HG03196 (cell line): ENCODE data around the gene SLC44A5.
"Not testable (repeated sequence)": the region's sequence is repeated elsewhere in the genome, so short reads cannot be mapped to it uniquely, and the experiment has no call there.

ENCODE experiments used
- ATAC-seq: cut with Tn5 transposase; IDR thresholded peaks from one replicate; pipeline ENCODE4 v1.9.1; 2021; ENCODE audit not compliant: unreplicated experiment

The SLC44A5 gene

DNA sequence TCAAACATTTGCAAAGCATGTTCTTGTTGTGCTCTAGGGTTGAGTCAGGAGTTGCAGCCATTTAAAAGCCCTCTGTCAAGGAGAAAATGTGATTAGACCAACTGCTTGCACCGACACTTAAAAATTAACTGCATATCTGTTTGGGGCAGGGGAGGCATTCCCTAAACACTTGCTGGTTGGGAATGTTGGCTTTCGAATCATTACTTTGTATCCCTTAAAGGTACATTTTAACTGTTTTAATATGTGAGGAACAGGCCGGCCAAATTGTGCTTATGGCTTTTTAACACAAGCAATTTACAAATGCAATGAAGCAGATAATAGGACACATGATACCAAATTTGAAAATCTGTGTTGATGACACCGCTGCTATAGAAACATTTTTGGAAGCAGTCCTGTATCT is 317.6 kb downstream of the SLC44A5 start:
- no peak for ATAC-seq

DNA sequence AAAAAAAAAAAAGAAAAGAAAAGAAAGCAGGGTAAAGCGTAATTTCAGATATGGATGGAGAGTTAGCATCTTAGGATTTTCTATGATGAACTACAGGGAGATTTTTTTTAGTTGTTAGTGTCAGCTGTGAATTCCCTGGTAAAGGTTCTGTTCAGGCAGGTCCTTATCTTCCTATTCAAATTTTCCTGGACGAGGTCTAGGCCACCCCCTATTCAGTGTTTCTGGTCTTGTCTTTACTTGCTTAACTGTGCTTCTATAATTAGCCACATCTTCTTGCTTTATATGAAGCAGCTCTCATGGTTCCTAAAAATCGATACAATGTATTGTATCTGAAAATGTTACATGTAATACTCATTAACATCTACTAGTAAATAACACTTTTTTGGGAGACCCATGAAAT is 318.9 kb downstream of the SLC44A5 start:
- no peak for ATAC-seq

DNA sequence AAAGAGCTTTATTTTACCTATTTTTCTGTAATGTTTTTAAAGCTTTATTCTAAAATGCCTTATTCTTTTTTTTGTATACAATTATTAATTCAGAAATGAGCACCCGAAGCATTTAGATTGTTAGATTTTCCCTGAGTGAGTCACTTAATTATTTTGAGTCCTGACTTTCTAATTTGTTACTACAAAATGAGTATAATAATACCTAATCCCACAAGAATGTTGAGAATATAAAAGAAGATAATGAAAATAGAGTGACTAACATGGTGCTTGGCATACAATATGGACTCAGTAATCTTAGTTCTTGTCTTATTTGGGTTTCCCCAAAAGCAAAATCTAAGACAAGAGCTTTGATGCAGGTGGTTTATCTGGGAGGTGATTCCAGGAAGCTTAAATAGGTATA is 334.5 kb downstream of the SLC44A5 start:
- ATAC-seq: no peak

DNA sequence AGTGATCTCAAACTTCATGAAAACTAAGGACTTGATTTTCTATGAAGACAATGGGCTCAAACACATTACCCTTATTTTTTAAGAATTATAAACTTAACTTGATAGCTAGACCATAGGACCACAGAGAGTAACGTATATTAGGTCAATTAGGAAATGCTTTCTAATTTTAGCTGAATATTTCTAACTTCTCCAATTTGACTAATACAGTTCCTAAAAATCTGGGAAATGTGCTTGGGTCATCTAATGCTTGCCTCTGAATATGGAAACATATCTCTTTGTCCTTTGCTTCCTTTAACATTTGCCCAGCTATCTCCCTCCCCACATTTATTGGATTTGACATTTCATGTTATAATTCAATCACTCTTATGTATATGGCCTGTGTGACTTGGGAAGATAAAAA is 335.3 kb downstream of the SLC44A5 start:
- no peak for ATAC-seq

GRCh38 chr1:75274920-75275506 is 335.9 kb downstream of the SLC44A5 start:
- ATAC-seq: no peak

DNA sequence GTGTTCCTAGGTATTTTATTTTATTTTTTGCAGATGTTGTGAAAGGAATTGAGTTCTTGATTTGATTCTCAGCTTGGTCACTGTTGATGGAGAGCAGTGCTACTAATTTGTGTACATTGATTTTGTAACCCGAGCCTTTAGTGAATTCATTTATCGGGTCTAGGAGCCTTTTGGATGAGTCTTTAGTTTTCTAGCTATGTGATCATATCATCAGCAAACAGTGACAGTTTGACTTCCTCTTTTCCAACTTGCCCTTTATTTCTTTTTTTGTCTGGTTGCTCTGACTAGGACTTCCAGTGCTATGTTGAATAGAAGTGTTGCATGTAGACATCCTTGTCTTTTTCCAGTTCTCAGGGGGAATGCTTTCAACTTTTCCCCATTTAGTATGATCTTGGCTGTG is 337.8 kb downstream of the SLC44A5 start:
- no peak for ATAC-seq

DNA sequence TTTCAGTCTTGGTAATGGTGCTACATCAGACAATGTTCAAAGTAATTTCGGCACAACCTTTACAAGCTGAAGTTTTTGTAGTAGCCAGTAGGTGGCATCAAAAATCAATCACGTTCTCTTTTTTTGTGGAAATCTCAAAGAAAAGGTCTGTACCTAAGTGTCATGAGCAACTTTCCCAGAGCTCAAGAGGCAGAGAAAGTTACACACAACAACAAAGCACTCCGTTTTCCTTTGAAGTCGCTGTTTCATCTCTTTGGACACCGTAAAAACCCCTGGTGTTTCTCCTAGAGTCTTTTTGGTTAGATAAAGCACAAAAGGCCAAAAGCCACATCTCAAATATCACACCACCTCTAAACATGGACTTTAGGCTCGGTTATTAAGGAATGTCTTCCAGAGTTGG is 345.1 kb downstream of the SLC44A5 start:
- peak; percentile 77 for ATAC-seq

DNA sequence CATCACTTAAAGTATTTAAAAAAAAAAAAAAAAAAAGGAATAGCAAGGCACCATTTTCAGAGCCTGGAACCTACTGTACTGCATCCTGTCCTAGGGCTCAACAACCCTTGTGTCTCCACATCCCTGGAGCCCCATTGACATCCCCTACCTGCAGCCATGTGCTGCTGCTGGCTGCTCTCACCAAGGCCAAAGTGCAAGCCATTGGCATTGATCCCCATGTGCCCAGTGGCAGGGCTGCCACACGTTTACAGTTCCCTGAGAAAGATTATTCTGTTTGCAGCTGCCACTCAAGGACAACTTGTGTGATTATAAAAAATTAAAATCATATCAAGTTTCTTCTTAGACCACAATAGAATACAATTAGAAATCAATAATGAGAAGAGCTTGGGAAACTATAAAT is 346.8 kb downstream of the SLC44A5 start:
- ATAC-seq: no peak

DNA sequence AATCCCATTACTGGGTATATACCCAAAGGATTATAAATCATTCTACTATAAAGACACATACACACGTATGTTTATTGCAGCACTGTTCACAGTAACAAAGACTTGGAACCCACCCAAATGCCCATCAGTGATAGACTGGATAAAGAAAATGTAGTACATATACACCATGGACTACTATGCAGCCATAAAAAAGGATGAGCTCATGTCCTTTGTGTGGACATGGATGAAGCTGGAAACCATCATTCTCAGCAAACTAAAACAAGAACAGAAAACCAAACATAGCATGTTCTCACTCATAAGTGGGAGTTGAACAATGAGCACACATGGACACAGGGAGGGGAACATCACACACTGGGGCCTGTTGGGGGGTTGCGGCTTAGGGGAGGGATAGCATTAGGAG is 347.3 kb downstream of the SLC44A5 start:
- ATAC-seq: not testable (repeated sequence)

DNA sequence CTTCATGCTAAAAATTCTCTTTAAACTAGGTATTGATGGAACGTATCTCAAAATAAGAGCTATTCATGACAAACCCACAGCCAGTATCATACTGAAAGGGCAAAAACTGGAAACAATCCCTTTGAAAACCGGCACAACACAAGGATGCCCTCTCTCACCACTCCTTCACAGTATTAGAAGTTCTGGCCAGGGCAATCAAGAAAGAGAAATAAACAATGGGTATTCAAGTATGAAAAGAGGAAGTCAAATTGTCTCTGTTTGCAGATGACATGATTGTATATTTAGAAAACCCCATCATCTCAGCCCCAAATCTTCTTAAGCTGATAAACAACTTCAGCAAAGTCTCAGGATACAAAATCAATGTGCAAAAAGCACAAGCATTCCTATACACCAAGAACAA is 349.0 kb downstream of the SLC44A5 start:
- not testable (repeated sequence) for ATAC-seq

GRCh38 chr1:75258351-75258750 is 352.6 kb downstream of the SLC44A5 start:
- ATAC-seq: no peak

- no peak for ATAC-seq
Measured at GRCh38 chr1:75257424-75257823, 353.5 kb downstream of the SLC44A5 start.

DNA sequence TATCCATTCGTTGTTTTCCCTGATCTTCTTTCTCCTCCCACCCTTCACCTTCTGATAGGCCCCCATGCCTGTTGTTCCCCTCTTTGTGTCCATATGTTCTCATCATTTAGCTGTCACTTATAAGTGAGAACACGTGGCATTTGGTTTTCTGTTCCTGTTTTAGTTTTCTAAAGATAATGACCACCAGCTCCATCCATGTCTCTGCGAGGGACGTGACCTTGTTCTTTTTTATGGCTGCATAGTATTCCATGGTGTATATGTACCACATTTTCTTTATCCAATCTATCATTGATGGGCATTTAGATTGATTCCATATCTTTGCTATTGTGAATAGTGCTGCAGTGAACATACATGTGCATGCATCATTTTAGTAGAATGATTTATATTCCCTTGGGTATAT is 360.8 kb downstream of the SLC44A5 start:
- ATAC-seq: not testable (repeated sequence)

GRCh38 chr1:75245239-75245638 is 365.7 kb downstream of the SLC44A5 start:
- no peak for ATAC-seq

GRCh38 chr1:75243124-75243523 is 367.8 kb downstream of the SLC44A5 start:
- no peak for ATAC-seq

DNA sequence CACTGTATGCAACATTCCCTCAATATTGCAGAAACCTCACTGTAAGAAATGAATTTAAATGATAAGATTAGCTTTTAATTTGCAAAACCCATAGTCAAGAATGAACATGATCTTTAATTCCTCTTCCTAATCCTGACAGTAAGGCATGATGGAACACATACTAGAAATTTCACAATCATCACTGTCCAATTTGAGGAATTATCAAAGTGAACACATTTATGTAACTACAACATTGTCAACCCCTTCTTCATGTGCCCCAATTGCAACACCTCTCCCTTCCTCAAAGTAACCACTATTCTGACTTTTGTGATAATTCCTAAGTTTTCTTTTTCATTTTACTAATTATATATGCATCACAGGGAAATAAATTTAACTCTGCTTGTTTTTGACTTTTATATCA is 373.6 kb downstream of the SLC44A5 start:
- no peak for ATAC-seq

GRCh38 chr1:75234562-75234961 is 376.4 kb downstream of the SLC44A5 start:
- ATAC-seq: no peak

DNA sequence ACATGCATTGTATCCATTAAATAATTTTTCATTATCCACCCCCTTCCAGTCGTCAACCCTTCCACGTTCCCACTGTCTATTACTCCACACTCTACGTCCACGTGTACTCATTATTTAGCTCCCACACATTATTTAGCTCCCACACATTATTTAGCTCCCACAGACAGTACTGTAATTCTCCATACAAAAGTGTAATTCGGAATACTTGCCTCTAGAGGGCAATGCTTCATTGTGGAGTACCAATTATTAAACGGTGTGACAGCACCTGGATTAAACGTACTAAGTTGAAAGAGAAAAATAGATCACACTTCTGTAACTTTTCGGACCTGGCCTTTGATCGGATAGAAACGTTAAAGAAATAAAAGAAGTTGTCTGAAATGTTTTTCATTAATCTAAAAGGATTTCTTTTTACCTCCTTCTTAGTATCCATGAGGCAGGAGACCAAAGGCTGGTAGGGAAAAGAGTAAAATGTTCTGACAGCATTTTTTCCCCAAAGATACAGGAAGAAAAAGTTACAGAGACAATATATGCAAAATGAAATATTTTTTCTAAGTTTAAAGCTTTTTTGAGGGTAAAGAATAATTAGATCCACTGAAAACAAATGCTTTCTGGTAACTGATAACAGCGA is 377.5 kb downstream of the SLC44A5 start:
- peak; percentile 73 for ATAC-seq

DNA sequence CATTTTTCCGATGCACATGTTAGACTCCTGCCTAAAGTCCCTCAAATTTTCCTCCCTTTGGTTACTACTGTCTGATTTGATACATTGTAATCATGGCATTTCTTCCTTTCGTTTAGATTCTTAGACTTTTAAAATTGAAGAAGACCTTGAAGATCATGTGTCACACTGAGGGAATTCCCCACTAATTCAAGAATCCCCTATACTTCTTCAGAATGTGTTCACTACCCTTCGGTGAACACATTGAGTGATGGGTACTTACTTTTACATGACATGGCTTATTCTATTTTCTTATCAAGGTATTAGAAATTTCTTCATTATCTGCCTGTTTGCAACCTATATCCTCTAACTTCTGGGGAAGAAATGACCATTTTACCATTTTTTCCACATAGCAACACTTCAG is 390.8 kb downstream of the SLC44A5 start:
- ATAC-seq: no peak

GRCh38 chr1:75214017-75214416 is 396.9 kb downstream of the SLC44A5 start:
- no peak for ATAC-seq

- ATAC-seq: no peak
Measured at GRCh38 chr1:75211648-75212047, 399.3 kb downstream of the SLC44A5 start.

DNA sequence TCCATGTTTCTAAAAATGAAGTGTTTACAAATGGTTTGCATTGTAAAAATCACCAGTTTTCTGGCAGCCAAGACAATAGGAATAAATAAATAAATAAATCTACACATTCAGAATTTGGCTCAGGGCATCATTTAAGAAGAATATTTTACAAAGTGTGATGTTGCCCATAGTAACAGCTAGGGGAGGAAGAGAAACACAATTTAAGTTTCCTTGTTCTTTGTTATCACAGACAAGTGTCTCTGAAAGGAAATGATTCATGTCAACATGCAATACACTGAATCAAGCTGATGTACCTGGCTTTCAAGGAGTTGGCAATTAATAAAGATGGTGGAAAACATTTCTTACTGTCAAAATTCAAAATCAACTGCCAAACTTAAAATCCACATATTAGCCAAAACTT is 402.1 kb downstream of the SLC44A5 start:
- no peak for ATAC-seq
